ENCODE results near the gene DBN1.

DBN1 gene

GRCh38 chr5:177468685-177469628 lies 4.5 kb downstream of the DBN1 start:
- H4K91ac ChIP-seq (ENCODE audit: low read length), result no peak overlapping the region
- peak overlapping the region; percentile 23 for H3K4me2 ChIP-seq (ENCODE audit: low read length, poor library complexity, severe bottlenecking)
- H3K18ac ChIP-seq (ENCODE audit: low read depth in 1 of 2, low read length in 2 of 2), result no peak overlapping the region
- H3K27me3 ChIP-seq (ENCODE audit: control insufficient read depth in 1 of 2, insufficient read depth in 1 of 2, low read length in 2 of 2), result no peaks in the 10 kb centered on the region
- peaks cover 46% of the 10 kb centered on the region for H3K4me1 ChIP-seq (ENCODE audit: control insufficient read depth, insufficient read depth, low read depth, low read length)
- H2AFZ ChIP-seq (ENCODE audit: low read depth, low read length), result no peak overlapping the region
- H3K4ac ChIP-seq (ENCODE audit: low read depth in 1 of 2, low read length in 2 of 2), result no peak overlapping the region
- no peak overlapping the region for H2AK5ac ChIP-seq (ENCODE audit: low read length, severe bottlenecking)
- H2BK5ac ChIP-seq (ENCODE audit: low read depth, low read length, poor library complexity, severe bottlenecking), result no peak overlapping the region
- peak overlapping the region in 1 of 2 experiments; percentile 28 for H2BK12ac ChIP-seq (ENCODE audit: low read length in 2 of 2)
- no peak overlapping the region for H3K23ac ChIP-seq (ENCODE audit: low read length in 2 of 2)
- peak overlapping the region; percentile 92 for H3K9ac ChIP-seq (ENCODE audit: low read length)
- H3K14ac ChIP-seq (ENCODE audit: low read length in 2 of 2), result peak overlapping the region in 1 of 2 experiments; percentile 36
- peak; percentile 26 for DNase-seq
- peaks cover 43 to 71% of the 10 kb centered on the region in 2 experiments for H3K36me3 ChIP-seq (ENCODE audit: control insufficient read depth in 1 of 2, insufficient read depth in 2 of 2, low read depth in 1 of 2, low read length in 2 of 2)
- H2BK120ac ChIP-seq (ENCODE audit: low read depth, low read length), result no peak overlapping the region
- H4K8ac ChIP-seq (ENCODE audit: low read length), result no peak overlapping the region
- peaks cover 8% of the 10 kb centered on the region for H3K79me1 ChIP-seq (replicated peaks; ENCODE audit: low read length, poor library complexity, severe bottlenecking)
- 73% methylated on average over 20 of the region's 25 CpGs for WGBS
- no peaks in the 10 kb centered on the region for H3K9me3 ChIP-seq (ENCODE audit: control insufficient read depth, low read length)
- H3K27ac ChIP-seq (ENCODE audit: low read length, poor library complexity, severe bottlenecking), result peak overlapping the region; percentile 68
- H2BK15ac ChIP-seq (ENCODE audit: low read depth, poor library complexity, severe bottlenecking), result no peak overlapping the region
- no peak overlapping the region for H3K4me3 ChIP-seq (ENCODE audit: insufficient read depth in 1 of 2, low read depth in 1 of 2, low read length in 2 of 2)

GRCh38 chr5:177468329-177468684 lies 5.1 kb downstream of the DBN1 start:
- no peak overlapping the region for H3K4me2 ChIP-seq (ENCODE audit: low read length, poor library complexity, severe bottlenecking)
- no peak for DNase-seq
- no peak overlapping the region for H2BK5ac ChIP-seq (ENCODE audit: low read depth, low read length, poor library complexity, severe bottlenecking)
- no peak overlapping the region for H2AFZ ChIP-seq (ENCODE audit: low read depth, low read length)
- H4K8ac ChIP-seq (ENCODE audit: low read length), result no peak overlapping the region
- H3K36me3 ChIP-seq (ENCODE audit: control insufficient read depth in 1 of 2, insufficient read depth in 2 of 2, low read depth in 1 of 2, low read length in 2 of 2), result peaks cover 48 to 73% of the 10 kb centered on the region in 2 experiments
- H3K79me1 ChIP-seq (replicated peaks; ENCODE audit: low read length, poor library complexity, severe bottlenecking), result peaks cover 8% of the 10 kb centered on the region
- peak overlapping the region; percentile 92 for H3K9ac ChIP-seq (ENCODE audit: low read length)
- peaks cover 44% of the 10 kb centered on the region for H3K4me1 ChIP-seq (ENCODE audit: control insufficient read depth, insufficient read depth, low read depth, low read length)
- no peak overlapping the region for H2BK120ac ChIP-seq (ENCODE audit: low read depth, low read length)
- H2BK12ac ChIP-seq (ENCODE audit: low read length in 2 of 2), result no peak overlapping the region
- no peak overlapping the region for H3K18ac ChIP-seq (ENCODE audit: low read depth in 1 of 2, low read length in 2 of 2)
- no peak overlapping the region for H2BK15ac ChIP-seq (ENCODE audit: low read depth, poor library complexity, severe bottlenecking)
- no peak overlapping the region for H3K23ac ChIP-seq (ENCODE audit: low read length in 2 of 2)
- 100% methylated on average over 2 of the region's 2 CpGs for WGBS
- H3K14ac ChIP-seq (ENCODE audit: low read length in 2 of 2), result no peak overlapping the region
- H3K27ac ChIP-seq (ENCODE audit: low read length, poor library complexity, severe bottlenecking), result peak overlapping the region; percentile 21
- H4K91ac ChIP-seq (ENCODE audit: low read length), result no peak overlapping the region
- no peaks in the 10 kb centered on the region for H3K9me3 ChIP-seq (ENCODE audit: control insufficient read depth, low read length)
- no peak overlapping the region for H2AK5ac ChIP-seq (ENCODE audit: low read length, severe bottlenecking)
- no peak overlapping the region for H3K4ac ChIP-seq (ENCODE audit: low read depth in 1 of 2, low read length in 2 of 2)
- no peak overlapping the region for H3K4me3 ChIP-seq (ENCODE audit: insufficient read depth in 1 of 2, low read depth in 1 of 2, low read length in 2 of 2)
- no peaks in the 10 kb centered on the region for H3K27me3 ChIP-seq (ENCODE audit: control insufficient read depth in 1 of 2, insufficient read depth in 1 of 2, low read length in 2 of 2)

GRCh38 chr5:177467436-177467835 lies 6.0 kb downstream of the DBN1 start:
- Histone ChIP-seq H2AFZ (ENCODE audit: low read depth, low read length) (no peak overlapping the region), H3K9me3 (ENCODE audit: control insufficient read depth, low read length) (no peaks in the 10 kb centered on the region), H3K4ac (ENCODE audit: low read depth in 1 of 2, low read length in 2 of 2) (no peak overlapping the region), H3K4me2 (ENCODE audit: low read length, poor library complexity, severe bottlenecking) (no peak overlapping the region), H3K14ac (ENCODE audit: low read length in 2 of 2) (no peak overlapping the region), H3K4me1 (ENCODE audit: control insufficient read depth, insufficient read depth, low read depth, low read length) (peaks cover 45% of the 10 kb centered on the region), H2BK12ac (ENCODE audit: low read length in 2 of 2) (no peak overlapping the region), H4K91ac (ENCODE audit: low read length) (no peak overlapping the region), H3K36me3 (ENCODE audit: control insufficient read depth in 1 of 2, insufficient read depth in 2 of 2, low read depth in 1 of 2, low read length in 2 of 2) (peaks cover 55 to 80% of the 10 kb centered on the region in 2 experiments), H3K18ac (ENCODE audit: low read depth in 1 of 2, low read length in 2 of 2) (no peak overlapping the region), H3K27ac (ENCODE audit: low read length, poor library complexity, severe bottlenecking) (no peak overlapping the region), H3K4me3 (ENCODE audit: insufficient read depth in 1 of 2, low read depth in 1 of 2, low read length in 2 of 2) (no peak overlapping the region), H2BK120ac (ENCODE audit: low read depth, low read length) (no peak overlapping the region), H3K23ac (ENCODE audit: low read length in 2 of 2) (no peak overlapping the region), H2AK5ac (ENCODE audit: low read length, severe bottlenecking) (no peak overlapping the region), H2BK5ac (ENCODE audit: low read depth, low read length, poor library complexity, severe bottlenecking) (no peak overlapping the region), H3K79me1 (replicated peaks; ENCODE audit: low read length, poor library complexity, severe bottlenecking) (peaks cover 9% of the 10 kb centered on the region), H4K8ac (ENCODE audit: low read length) (no peak overlapping the region), H2BK15ac (ENCODE audit: low read depth, poor library complexity, severe bottlenecking) (no peak overlapping the region), H3K9ac (ENCODE audit: low read length) (no peak overlapping the region), H3K27me3 (ENCODE audit: control insufficient read depth in 1 of 2, insufficient read depth in 1 of 2, low read length in 2 of 2) (no peaks in the 10 kb centered on the region)
- WGBS, result 97% methylated on average over 31 of the region's 31 CpGs
- no peak for DNase-seq

- Histone ChIP-seq H2BK12ac (ENCODE audit: low read length in 2 of 2) (no peak overlapping the region), H3K9me3 (ENCODE audit: control insufficient read depth, low read length) (no peaks in the 10 kb centered on the region), H3K9ac (ENCODE audit: low read length) (no peak overlapping the region), H2BK15ac (ENCODE audit: low read depth, poor library complexity, severe bottlenecking) (no peak overlapping the region), H3K23ac (ENCODE audit: low read length in 2 of 2) (no peak overlapping the region), H2AFZ (ENCODE audit: low read depth, low read length) (no peak overlapping the region), H3K36me3 (ENCODE audit: control insufficient read depth in 1 of 2, insufficient read depth in 2 of 2, low read depth in 1 of 2, low read length in 2 of 2) (peaks cover 59 to 82% of the 10 kb centered on the region in 2 experiments), H3K18ac (ENCODE audit: low read depth in 1 of 2, low read length in 2 of 2) (no peak overlapping the region), H3K27ac (ENCODE audit: low read length, poor library complexity, severe bottlenecking) (no peak overlapping the region), H3K14ac (ENCODE audit: low read length in 2 of 2) (no peak overlapping the region), H3K79me1 (replicated peaks; ENCODE audit: low read length, poor library complexity, severe bottlenecking) (peaks cover 9% of the 10 kb centered on the region), H3K4ac (ENCODE audit: low read depth in 1 of 2, low read length in 2 of 2) (no peak overlapping the region), H2BK5ac (ENCODE audit: low read depth, low read length, poor library complexity, severe bottlenecking) (no peak overlapping the region), H2AK5ac (ENCODE audit: low read length, severe bottlenecking) (no peak overlapping the region), H3K4me2 (ENCODE audit: low read length, poor library complexity, severe bottlenecking) (no peak overlapping the region), H4K91ac (ENCODE audit: low read length) (no peak overlapping the region), H3K4me3 (ENCODE audit: insufficient read depth in 1 of 2, low read depth in 1 of 2, low read length in 2 of 2) (no peak overlapping the region), H2BK120ac (ENCODE audit: low read depth, low read length) (no peak overlapping the region), H3K4me1 (ENCODE audit: control insufficient read depth, insufficient read depth, low read depth, low read length) (peaks cover 44% of the 10 kb centered on the region), H3K27me3 (ENCODE audit: control insufficient read depth in 1 of 2, insufficient read depth in 1 of 2, low read length in 2 of 2) (no peaks in the 10 kb centered on the region), H4K8ac (ENCODE audit: low read length) (no peak overlapping the region)
- WGBS, result 99% methylated on average over 25 of the region's 25 CpGs
- DNase-seq, result no peak
These were observed 6.6 kb downstream of the DBN1 start for GRCh38 chr5:177466861-177467260.

Measured in mesenchymal stem cell (in vitro differentiated cells and primary cell).